K562 (cell line): Measurements from ENCODE around the gene PIK3R1. TPM values are rescaled to one million over a fixed set of nuclear protein-coding genes. Genes with fewer than 3 reads are reported as not detected.

Source experiments
- CBFB ChIP-seq: sonication (generic); formaldehyde crosslinking; IDR thresholded peaks from 2 replicates; pipeline ENCODE4 v1.4.0; 2020; ENCODE audit warnings: mild to moderate bottlenecking, missing genetic modification reagents
- CUX1 ChIP-seq: fragments of 200-800 bp; sonication (Bioruptor generic); IDR thresholded peaks from 2 replicates; pipeline ENCODE4 v1.6.1; 2016; ENCODE audit warnings: missing genetic modification characterization, missing compliant biosample characterization
- ETS1 ChIP-seq: conservative IDR thresholded peaks from 2 replicates; pipeline ENCODE4 v1.6.1; 2011; ENCODE audit warnings: low read depth, mild to moderate bottlenecking, low read length; ENCODE audit not compliant: control insufficient read depth
- ETV5 ChIP-seq: sonication (generic); formaldehyde crosslinking; IDR thresholded peaks from 2 replicates; pipeline ENCODE4 v1.4.0; 2020; ENCODE audit warnings: low read depth, mild to moderate bottlenecking, missing genetic modification reagents
- GTF2E2 ChIP-seq: fragments of 200-800 bp; sonication (Bioruptor generic); IDR thresholded peaks from 2 replicates; pipeline ENCODE4 v1.6.1; 2016; ENCODE audit warnings: missing genetic modification characterization, missing compliant biosample characterization
- HDAC1 ChIP-seq, 2 experiments: fragments of 450-650 bp; IDR thresholded peaks; 2 replicates each; pipeline ENCODE4 v1.6.1; 2016 to 2017; ENCODE audit warnings: inconsistent platforms in 1 of 2, mild to moderate bottlenecking in 1 of 2, moderate library complexity in 1 of 2
- ILK ChIP-seq: fragments of 450-650 bp; IDR thresholded peaks from 2 replicates; pipeline ENCODE4 v1.6.1; 2016; ENCODE audit warnings: missing genetic modification characterization, low read depth, mild to moderate bottlenecking, missing compliant biosample characterization, moderate library complexity, borderline replicate concordance
- MED1 ChIP-seq: sonication (generic); formaldehyde crosslinking; IDR thresholded peaks from 2 replicates; pipeline ENCODE4 v1.8.1; 2023; ENCODE audit warnings: missing genetic modification reagents, borderline replicate concordance
- MYBL2 ChIP-seq, 2 experiments: fragments of 450-650 bp in 1 of 2; sonication (generic) in 1 of 2; formaldehyde crosslinking in 1 of 2; IDR thresholded peaks; 2 replicates each; pipeline versions ENCODE4 v1.6.1 to v1.8.1; 2017 to 2022; ENCODE audit warnings: borderline replicate concordance in 1 of 2, inconsistent platforms in 1 of 2, low read depth in 1 of 2, mild to moderate bottlenecking in 1 of 2, missing genetic modification reagents in 1 of 2, moderate library complexity in 1 of 2
- PHF20 ChIP-seq: fragments of 450-650 bp; IDR thresholded peaks from 2 replicates; pipeline ENCODE4 v1.6.1; 2018; ENCODE audit not compliant: partially characterized antibody
- PRPF4 ChIP-seq: fragments of 200-400 bp; formaldehyde crosslinking; IDR thresholded peaks from one replicate; pipeline ENCODE4 v1.6.1; 2017; ENCODE audit warnings: low read length, low read depth, mild to moderate bottlenecking; ENCODE audit not compliant: insufficient read depth, poor library complexity, severe bottlenecking
- SREBF2 ChIP-seq: sonication (generic); formaldehyde crosslinking; IDR thresholded peaks from 2 replicates; pipeline ENCODE4 v1.4.0; 2020; ENCODE audit warnings: mild to moderate bottlenecking, missing genetic modification reagents
- TARDBP ChIP-seq: fragments of 450-650 bp; IDR thresholded peaks from 2 replicates; pipeline ENCODE4 v1.6.1; 2016
- ZBTB11 ChIP-seq, 3 experiments: fragments of 200-800 bp in 1 of 3; fragments of 250-450 bp in 1 of 3; fragments of 450-650 bp in 1 of 3; sonication (Bioruptor Pico) in 1 of 3; sonication (Bioruptor generic) in 1 of 3; formaldehyde crosslinking in 1 of 3; IDR thresholded peaks; 2 replicates each; pipeline versions ENCODE4 v1.6.1 to v1.8.0; 2016 to 2022; ENCODE audit warnings: mild to moderate bottlenecking in 2 of 3, missing genetic modification characterization in 2 of 3, missing compliant biosample characterization in 1 of 3, moderate library complexity in 1 of 3
- ZNF134 ChIP-seq: fragments of 250-450 bp; sonication (Bioruptor Pico); conservative IDR thresholded peaks from 2 replicates; pipeline ENCODE4 v1.4.0; 2020
- polyA plus RNA-seq, 8 experiments: library from polyadenylated mRNA; depleted of rRNA in 4 of 8; stranded (reverse) in 5 of 8; unstranded in 3 of 8; fragments of >200 nt; fragmentation: Nextera tagmentation in 2 of 8; fragmentation: Illumina TruSeq in 1 of 8; extraction: Ambion mirVana in 2 of 8; extraction: Trizol in 1 of 8; gene quantifications; 2 replicates each; pipeline versions ENCODE4 v1.2.1 to v1.2.3, GENCODE V29; 2011 to 2014; ENCODE audit warnings: inconsistent platforms in 1 of 8, missing spikeins in 1 of 8
- total RNA-seq, 7 experiments: library from RNA; depleted of rRNA in 6 of 7; stranded (reverse); fragments of >200 nt in 6 of 7; fragmentation: Illumina TruSeq in 2 of 7; extraction: Trizol in 2 of 7; gene quantifications; 2 replicates each; pipeline versions ENCODE4 v1.2.1 to v1.2.3, GENCODE V29; 2011 to 2021; ENCODE audit warnings: low replicate concordance in 1 of 7
- TF ChIP-seq, protein P1 (sequence below): fragments of 450-650 bp; IDR thresholded peaks from one replicate; pipeline ENCODE4 v1.6.1; 2018; ENCODE audit warnings: mild to moderate bottlenecking, moderate library complexity; ENCODE audit not compliant: partially characterized antibody

PIK3R1 gene
- total and polyA plus RNA-seq, 9 of the 15 experiments (the other 6 are each of a cell fraction or from before 2014, with no cell fraction given), result 1.1 to 9.7 (median 4.8) TPM

DNA sequence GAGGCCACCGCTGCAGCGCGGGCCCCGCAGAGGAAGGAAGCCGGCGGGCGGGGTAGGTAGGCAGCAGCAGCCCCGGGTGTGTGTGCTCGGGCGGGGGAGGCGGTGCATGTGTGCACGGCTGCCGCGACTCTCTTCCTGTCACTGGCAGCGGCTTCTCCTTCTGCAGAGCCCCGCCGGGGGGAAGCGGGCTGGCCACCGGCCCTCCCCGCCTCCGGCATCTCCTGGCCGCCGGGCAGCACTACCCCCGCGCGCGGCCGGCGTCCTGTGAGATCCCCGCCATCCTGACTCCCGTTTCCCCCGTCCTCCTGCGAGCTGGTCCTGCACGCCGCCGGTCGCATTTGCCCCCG is 315 bp downstream of the PIK3R1 start (continued):
- TF ChIP-seq ETV5 (CRISPR knock-in tag), result peak; percentile 61; the same call in 1 of the 2 replicates
- TF ChIP-seq TARDBP, result no peak
- no peak for TF ChIP-seq CUX1 (CRISPR knock-in tag)
- TF ChIP-seq SREBF2, result no peak
- no peak; a peak in 1 of 6 replicates for TF ChIP-seq ZBTB11 (CRISPR knock-in tag; IDR thresholded peaks at IDR 0.05)
- no peak for TF ChIP-seq PRPF4
- TF ChIP-seq ZNF134, result no peak
- peak in 1 of 2 experiments; percentile 53; a peak in 1 of 4 replicates for TF ChIP-seq HDAC1 (IDR thresholded peaks at IDR 0.05)
- TF ChIP-seq PHF20, result no peak
- TF ChIP-seq MED1 (CRISPR knock-in tag), result no peak
- no peak for TF ChIP-seq ILK (tag)
- TF ChIP-seq, protein P1, sequence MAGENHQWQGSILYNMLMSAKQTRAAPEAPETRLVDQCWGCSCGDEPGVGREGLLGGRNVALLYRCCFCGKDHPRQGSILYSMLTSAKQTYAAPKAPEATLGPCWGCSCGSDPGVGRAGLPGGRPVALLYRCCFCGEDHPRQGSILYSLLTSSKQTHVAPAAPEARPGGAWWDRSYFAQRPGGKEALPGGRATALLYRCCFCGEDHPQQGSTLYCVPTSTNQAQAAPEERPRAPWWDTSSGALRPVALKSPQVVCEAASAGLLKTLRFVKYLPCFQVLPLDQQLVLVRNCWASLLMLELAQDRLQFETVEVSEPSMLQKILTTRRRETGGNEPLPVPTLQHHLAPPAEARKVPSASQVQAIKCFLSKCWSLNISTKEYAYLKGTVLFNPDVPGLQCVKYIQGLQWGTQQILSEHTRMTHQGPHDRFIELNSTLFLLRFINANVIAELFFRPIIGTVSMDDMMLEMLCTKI, result no peak
- 0 out of 2 replicates have a peak, but pooled peaks have one; percentile 65 for TF ChIP-seq GTF2E2 (tag)
- no peak for TF ChIP-seq MYBL2 (IDR thresholded peaks at IDR 0.05; ENCODE audit: low read depth)
- no peak for TF ChIP-seq MYBL2 (CRISPR knock-in tag; IDR thresholded peaks at IDR 0.05; ENCODE audit: borderline replicate concordance)
- 0 out of 2 replicates have a peak, but pooled peaks have one; percentile 60 for TF ChIP-seq ETS1
- no peak for TF ChIP-seq CBFB (CRISPR knock-in tag)
